HepG2 (cell line): ENCODE measurements around the gene CAMK1D. TPM values are rescaled to one million over a fixed set of nuclear protein-coding genes. Genes with fewer than 3 reads are reported as not detected.

Source experiments
- ATAD3A ChIP-seq: sonication (generic); formaldehyde crosslinking; IDR thresholded peaks from 2 replicates; pipeline ENCODE4 v1.4.0; 2020; ENCODE audit warnings: missing genetic modification reagents
- ATF1 ChIP-seq: IDR thresholded peaks from 2 replicates; pipeline ENCODE4 v1.6.1; 2016; ENCODE audit warnings: mild to moderate bottlenecking, control low read depth
- NCOA5 ChIP-seq: sonication (generic); formaldehyde crosslinking; IDR thresholded peaks from 2 replicates; pipeline ENCODE4 v1.4.0; 2020; ENCODE audit warnings: missing genetic modification reagents
- NFE2L1 ChIP-seq: sonication (generic); formaldehyde crosslinking; IDR thresholded peaks from 2 replicates; pipeline ENCODE4 v1.4.0; 2020; ENCODE audit warnings: missing genetic modification reagents, mild to moderate bottlenecking, borderline replicate concordance
- PRMT3 ChIP-seq: sonication (generic); formaldehyde crosslinking; IDR thresholded peaks from 2 replicates; pipeline ENCODE4 v1.8.1; 2022; ENCODE audit warnings: low read depth, mild to moderate bottlenecking, moderate library complexity, missing genetic modification reagents, borderline replicate concordance
- SIX1 ChIP-seq: sonication (generic); formaldehyde crosslinking; IDR thresholded peaks from 2 replicates; pipeline ENCODE4 v1.4.0; 2020; ENCODE audit warnings: missing genetic modification reagents, borderline replicate concordance
- SP1 ChIP-seq, 2 experiments: fragments of 450-650 bp in 1 of 2; sonication (generic) in 1 of 2; formaldehyde crosslinking in 1 of 2; IDR thresholded peaks; 2 replicates each; pipeline versions ENCODE4 v1.4.0 to v1.6.1; 2016 to 2020; ENCODE audit warnings: missing genetic modification reagents in 1 of 2
- TMF1 ChIP-seq: sonication (generic); formaldehyde crosslinking; IDR thresholded peaks from 2 replicates; pipeline ENCODE4 v1.8.1; 2022; ENCODE audit warnings: low read depth, missing genetic modification reagents
- ZBTB40 ChIP-seq, 2 experiments: fragments of 450-650 bp in 1 of 2; sonication (generic) in 1 of 2; formaldehyde crosslinking in 1 of 2; IDR thresholded peaks; 2 replicates each; pipeline versions ENCODE4 v1.6.1 to v1.8.0; 2016 to 2022; ENCODE audit warnings: antibody characterized with exemption in 1 of 2, mild to moderate bottlenecking in 1 of 2, missing genetic modification reagents in 1 of 2
- ZNF253 ChIP-seq: sonication (generic); formaldehyde crosslinking; IDR thresholded peaks from 2 replicates; pipeline ENCODE4 v1.8.0; 2022; ENCODE audit warnings: mild to moderate bottlenecking, missing genetic modification reagents, borderline replicate concordance
- ZNF335 ChIP-seq: sonication (generic); formaldehyde crosslinking; IDR thresholded peaks from 2 replicates; pipeline ENCODE4 v1.4.0; 2020; ENCODE audit warnings: missing genetic modification reagents
- ZNF543 ChIP-seq: sonication (generic); formaldehyde crosslinking; IDR thresholded peaks from 2 replicates; pipeline ENCODE4 v1.4.0; 2020; ENCODE audit warnings: mild to moderate bottlenecking, missing genetic modification reagents
- ZNF546 ChIP-seq: sonication (generic); formaldehyde crosslinking; conservative IDR thresholded peaks from 2 replicates; pipeline ENCODE4 v1.8.1; 2023; ENCODE audit warnings: mild to moderate bottlenecking, missing genetic modification reagents
- ZNF589 ChIP-seq: sonication (generic); formaldehyde crosslinking; conservative IDR thresholded peaks from 2 replicates; pipeline ENCODE4 v1.8.0; 2022; ENCODE audit warnings: mild to moderate bottlenecking, moderate library complexity, missing genetic modification reagents
- ZNF773 ChIP-seq: sonication (generic); formaldehyde crosslinking; IDR thresholded peaks from 2 replicates; pipeline ENCODE4 v1.4.0; 2020; ENCODE audit warnings: missing genetic modification reagents, borderline replicate concordance
- polyA plus RNA-seq, 8 experiments: library from polyadenylated mRNA; depleted of rRNA in 3 of 8; stranded (reverse) in 7 of 8; unstranded in 1 of 8; fragments of >200 nt; fragmentation: Illumina TruSeq in 4 of 8; extraction: Trizol in 4 of 8; gene quantifications; 2 replicates each; pipeline versions ENCODE4 v1.2.1 to v1.2.3, GENCODE V29; 2011 to 2016; ENCODE audit warnings: low read depth in 4 of 8, missing spikeins in 1 of 8, mixed read lengths in 1 of 8; ENCODE audit not compliant: insufficient read depth in 1 of 8
- total RNA-seq, 5 experiments: library from RNA; depleted of rRNA; stranded (reverse); fragments of >200 nt; fragmentation: Illumina TruSeq; extraction: Trizol; gene quantifications; 2 replicates each; pipeline ENCODE4 v1.2.3, GENCODE V29; 2016; ENCODE audit warnings: low read depth in 1 of 5
- TF ChIP-seq, protein P1 (sequence below), 2 experiments: sonication (generic) in 1 of 2; formaldehyde crosslinking in 1 of 2; IDR thresholded peaks; 2 replicates each; pipeline versions ENCODE4 v1.5.1 to v1.6.1; 2011 to 2020; ENCODE audit warnings: borderline replicate concordance in 1 of 2, low read depth in 1 of 2, low read length in 1 of 2, mild to moderate bottlenecking in 1 of 2, missing genetic modification reagents in 1 of 2, moderate library complexity in 1 of 2

Gene CAMK1D
- total and polyA plus RNA-seq, 2 of the 13 experiments (the other 11 are each of a cell fraction or from before 2014, with no cell fraction given): under 0.01 TPM; not detected in 1

GRCh38 chr10:12631787-12632562, 282.6 kb downstream of the CAMK1D start (continued):
- TF ChIP-seq ZBTB40 (IDR thresholded peaks at IDR 0.05): no peak
- no peak for TF ChIP-seq ZBTB40 (CRISPR knock-in tag; IDR thresholded peaks at IDR 0.05)
- TF ChIP-seq ZNF589 (CRISPR knock-in tag): 0 out of 2 replicates have a peak, but pooled peaks have one; percentile 23
- TF ChIP-seq ZNF543 (CRISPR knock-in tag): no peak
- TF ChIP-seq ZNF773: no peak
- no peak for TF ChIP-seq ZNF546 (CRISPR knock-in tag)
- TF ChIP-seq PRMT3 (CRISPR knock-in tag): no peak
- no peak for TF ChIP-seq ATF1 (CRISPR knock-in tag)
- TF ChIP-seq TMF1 (CRISPR knock-in tag): no peak
- TF ChIP-seq ZNF335 (CRISPR knock-in tag): no peak
- no peak for TF ChIP-seq SP1 (IDR thresholded peaks at IDR 0.05)
- no peak for TF ChIP-seq SP1 (CRISPR knock-in tag; IDR thresholded peaks at IDR 0.05)
- TF ChIP-seq ZNF253 (CRISPR knock-in tag): no peak
- TF ChIP-seq NCOA5: no peak
- TF ChIP-seq NFE2L1 (CRISPR knock-in tag): no peak
- TF ChIP-seq SIX1: no peak
- TF ChIP-seq, protein P1, sequence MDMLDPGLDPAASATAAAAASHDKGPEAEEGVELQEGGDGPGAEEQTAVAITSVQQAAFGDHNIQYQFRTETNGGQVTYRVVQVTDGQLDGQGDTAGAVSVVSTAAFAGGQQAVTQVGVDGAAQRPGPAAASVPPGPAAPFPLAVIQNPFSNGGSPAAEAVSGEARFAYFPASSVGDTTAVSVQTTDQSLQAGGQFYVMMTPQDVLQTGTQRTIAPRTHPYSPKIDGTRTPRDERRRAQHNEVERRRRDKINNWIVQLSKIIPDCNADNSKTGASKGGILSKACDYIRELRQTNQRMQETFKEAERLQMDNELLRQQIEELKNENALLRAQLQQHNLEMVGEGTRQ (IDR thresholded peaks at IDR 0.05; ENCODE audit: low read depth, low read length): no peak
- TF ChIP-seq, protein P1 (CRISPR knock-in tag; IDR thresholded peaks at IDR 0.05; ENCODE audit: borderline replicate concordance): no peak
- TF ChIP-seq ATAD3A (CRISPR knock-in tag): no peak
